ENCODE data around the gene ERBB4.

GRCh38 chr2:211380041-211380440 lies 1158.6 kb downstream of the ERBB4 start:
- TF ChIP-seq, protein P1, sequence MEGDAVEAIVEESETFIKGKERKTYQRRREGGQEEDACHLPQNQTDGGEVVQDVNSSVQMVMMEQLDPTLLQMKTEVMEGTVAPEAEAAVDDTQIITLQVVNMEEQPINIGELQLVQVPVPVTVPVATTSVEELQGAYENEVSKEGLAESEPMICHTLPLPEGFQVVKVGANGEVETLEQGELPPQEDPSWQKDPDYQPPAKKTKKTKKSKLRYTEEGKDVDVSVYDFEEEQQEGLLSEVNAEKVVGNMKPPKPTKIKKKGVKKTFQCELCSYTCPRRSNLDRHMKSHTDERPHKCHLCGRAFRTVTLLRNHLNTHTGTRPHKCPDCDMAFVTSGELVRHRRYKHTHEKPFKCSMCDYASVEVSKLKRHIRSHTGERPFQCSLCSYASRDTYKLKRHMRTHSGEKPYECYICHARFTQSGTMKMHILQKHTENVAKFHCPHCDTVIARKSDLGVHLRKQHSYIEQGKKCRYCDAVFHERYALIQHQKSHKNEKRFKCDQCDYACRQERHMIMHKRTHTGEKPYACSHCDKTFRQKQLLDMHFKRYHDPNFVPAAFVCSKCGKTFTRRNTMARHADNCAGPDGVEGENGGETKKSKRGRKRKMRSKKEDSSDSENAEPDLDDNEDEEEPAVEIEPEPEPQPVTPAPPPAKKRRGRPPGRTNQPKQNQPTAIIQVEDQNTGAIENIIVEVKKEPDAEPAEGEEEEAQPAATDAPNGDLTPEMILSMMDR (IDR thresholded peaks at IDR 0.05): no peak
- TF ChIP-seq POLR2A (IDR thresholded peaks at IDR 0.05): no peak

Measured in Peyer's patch (tissue), 4 donors.